Measurements from ENCODE around the gene BRICD5.
A peak's percentile ranks its signal among the peaks of the same experiment; 100 is the strongest.

Gene BRICD5

GRCh38 chr16:2199095-2199494, 11.6 kb downstream of the BRICD5 start:
- no peak for DNase-seq (ENCODE audit: low read depth, low spot score)

GRCh38 chr16:2198283-2198682, 12.4 kb downstream of the BRICD5 start:
- DNase-seq (ENCODE audit: low read depth, low spot score), result no peak

- DNase-seq (ENCODE audit: low read depth, low spot score), result no peak
These were observed 12.9 kb downstream of the BRICD5 start for GRCh38 chr16:2197765-2198164.

GRCh38 chr16:2196981-2197511, 13.6 kb downstream of the BRICD5 start:
- DNase-seq (ENCODE audit: low read depth, low spot score), result no peak

- no peak for DNase-seq (ENCODE audit: low read depth, low spot score)
These were observed 14.3 kb downstream of the BRICD5 start, which contains the start of gene CASKIN1 for GRCh38 chr16:2196162-2196980. TSS of gene CASKIN1 (minus strand) at chr16:2196605. CDS start at chr16:2196432, 173 bp downstream.

- DNase-seq (ENCODE audit: low read depth, low spot score), result no peak
These were observed 15.1 kb downstream of the BRICD5 start for GRCh38 chr16:2195322-2196161.

GRCh38 chr16:2194852-2195321, 15.8 kb downstream of the BRICD5 start:
- DNase-seq (ENCODE audit: low read depth, low spot score), result peak; percentile 75

- DNase-seq (ENCODE audit: low read depth, low spot score), result no peak
These were observed 16.4 kb downstream of the BRICD5 start for GRCh38 chr16:2194166-2194834.

- DNase-seq (ENCODE audit: low read depth, low spot score), result no peak
These were observed 19.3 kb downstream of the BRICD5 start for GRCh38 chr16:2191446-2191706.

- DNase-seq (ENCODE audit: low read depth, low spot score), result no peak
These were observed 19.8 kb downstream of the BRICD5 start for GRCh38 chr16:2190659-2191445.

- DNase-seq (ENCODE audit: low read depth, low spot score), result no peak
These were observed 20.5 kb downstream of the BRICD5 start for GRCh38 chr16:2190002-2190658.

GRCh38 chr16:2189252-2189893, 21.3 kb downstream of the BRICD5 start:
- no peak for DNase-seq (ENCODE audit: low read depth, low spot score)

- no peak for DNase-seq (ENCODE audit: low read depth, low spot score)
These were observed 22.3 kb downstream of the BRICD5 start for GRCh38 chr16:2188395-2188794.

- no peak for DNase-seq (ENCODE audit: low read depth, low spot score)
These were observed 23.5 kb downstream of the BRICD5 start for GRCh38 chr16:2187212-2187611.

- DNase-seq (ENCODE audit: low read depth, low spot score), result no peak
These were observed 24.2 kb downstream of the BRICD5 start for GRCh38 chr16:2186505-2186904.

- no peak for DNase-seq (ENCODE audit: low read depth, low spot score)
These were observed 24.6 kb downstream of the BRICD5 start for GRCh38 chr16:2186064-2186463.

GRCh38 chr16:2184962-2185361, 25.7 kb downstream of the BRICD5 start:
- DNase-seq (ENCODE audit: low read depth, low spot score), result no peak

GRCh38 chr16:2184346-2184745, 26.3 kb downstream of the BRICD5 start:
- DNase-seq (ENCODE audit: low read depth, low spot score), result no peak

GRCh38 chr16:2183671-2184070, 27.0 kb downstream of the BRICD5 start:
- DNase-seq (ENCODE audit: low read depth, low spot score), result no peak

- DNase-seq (ENCODE audit: low read depth, low spot score), result no peak
These were observed 28.7 kb downstream of the BRICD5 start for GRCh38 chr16:2181952-2182351.
